ENCODE measurements around the gene SEPTIN11.

The SEPTIN11 gene

GRCh38 chr4:76995776-76996175 lies 46.2 kb downstream of the SEPTIN11 start:
- no peaks in the 10 kb centered on the region for H3K79me2 ChIP-seq (ENCODE audit: insufficient read depth, low read length)
- H3K4me1 ChIP-seq (ENCODE audit: insufficient read depth, low read length, severe bottlenecking) = peaks cover 11% of the 10 kb centered on the region
- no peaks in the 10 kb centered on the region for H3K36me3 ChIP-seq (ENCODE audit: insufficient read depth, low read length)
- no peak overlapping the region for H3K27ac ChIP-seq (ENCODE audit: low read depth, low read length, poor library complexity, severe bottlenecking)
- H3K27me3 ChIP-seq (ENCODE audit: insufficient read depth, low read length) = no peaks in the 10 kb centered on the region
- no peak overlapping the region for H3K4me3 ChIP-seq (ENCODE audit: low read depth, low read length, poor library complexity, severe bottlenecking)
- H3K9ac ChIP-seq (ENCODE audit: low read length) = no peak overlapping the region
- no peaks in the 10 kb centered on the region for H3F3A ChIP-seq (ENCODE audit: insufficient read depth, low read length)
- H3K4me2 ChIP-seq (ENCODE audit: low read length) = no peak overlapping the region
- TF ChIP-seq, protein P1, sequence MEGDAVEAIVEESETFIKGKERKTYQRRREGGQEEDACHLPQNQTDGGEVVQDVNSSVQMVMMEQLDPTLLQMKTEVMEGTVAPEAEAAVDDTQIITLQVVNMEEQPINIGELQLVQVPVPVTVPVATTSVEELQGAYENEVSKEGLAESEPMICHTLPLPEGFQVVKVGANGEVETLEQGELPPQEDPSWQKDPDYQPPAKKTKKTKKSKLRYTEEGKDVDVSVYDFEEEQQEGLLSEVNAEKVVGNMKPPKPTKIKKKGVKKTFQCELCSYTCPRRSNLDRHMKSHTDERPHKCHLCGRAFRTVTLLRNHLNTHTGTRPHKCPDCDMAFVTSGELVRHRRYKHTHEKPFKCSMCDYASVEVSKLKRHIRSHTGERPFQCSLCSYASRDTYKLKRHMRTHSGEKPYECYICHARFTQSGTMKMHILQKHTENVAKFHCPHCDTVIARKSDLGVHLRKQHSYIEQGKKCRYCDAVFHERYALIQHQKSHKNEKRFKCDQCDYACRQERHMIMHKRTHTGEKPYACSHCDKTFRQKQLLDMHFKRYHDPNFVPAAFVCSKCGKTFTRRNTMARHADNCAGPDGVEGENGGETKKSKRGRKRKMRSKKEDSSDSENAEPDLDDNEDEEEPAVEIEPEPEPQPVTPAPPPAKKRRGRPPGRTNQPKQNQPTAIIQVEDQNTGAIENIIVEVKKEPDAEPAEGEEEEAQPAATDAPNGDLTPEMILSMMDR (IDR thresholded peaks at IDR 0.05; ENCODE audit: low read length) = no peak
- TF ChIP-seq EZH2 (IDR thresholded peaks at IDR 0.05; ENCODE audit: borderline replicate concordance, low read length) = no peak
- H3K9me3 ChIP-seq (ENCODE audit: low read length) = no peaks in the 10 kb centered on the region
- no peaks in the 10 kb centered on the region for H3K9me2 ChIP-seq (ENCODE audit: low read depth, low read length)
- no peaks in the 10 kb centered on the region for H4K20me1 ChIP-seq (ENCODE audit: insufficient read depth, low read length)
- no peak overlapping the region for H2AFZ ChIP-seq (ENCODE audit: low read length)

DNA sequence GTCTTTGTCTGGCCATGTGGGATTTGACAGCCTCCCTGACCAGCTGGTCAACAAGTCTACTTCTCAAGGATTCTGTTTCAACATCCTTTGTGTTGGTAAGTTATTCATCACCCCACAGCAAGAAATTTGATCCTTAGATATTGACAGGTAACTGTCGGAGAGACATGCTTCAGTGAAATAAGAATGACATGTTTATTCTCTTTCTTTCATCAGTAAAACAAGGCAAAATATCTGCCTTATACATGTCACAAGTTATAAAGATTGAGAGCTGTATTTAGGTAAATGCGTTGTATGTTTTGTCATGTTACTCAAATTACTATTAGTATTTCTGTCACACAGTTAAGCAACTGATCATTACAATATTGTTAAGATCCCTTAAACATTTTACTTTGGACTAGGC lies 46.9 kb downstream of the SEPTIN11 start:
- Histone ChIP-seq H2AFZ (ENCODE audit: low read length) (no peak overlapping the region), H3K4me2 (ENCODE audit: low read length) (no peak overlapping the region), H3K79me2 (ENCODE audit: insufficient read depth, low read length) (no peaks in the 10 kb centered on the region), H3F3A (ENCODE audit: insufficient read depth, low read length) (no peaks in the 10 kb centered on the region), H3K9me3 (ENCODE audit: low read length) (no peaks in the 10 kb centered on the region), H3K4me3 (ENCODE audit: low read depth, low read length, poor library complexity, severe bottlenecking) (no peak overlapping the region), H4K20me1 (ENCODE audit: insufficient read depth, low read length) (no peaks in the 10 kb centered on the region), H3K9ac (ENCODE audit: low read length) (no peak overlapping the region), H3K36me3 (ENCODE audit: insufficient read depth, low read length) (no peaks in the 10 kb centered on the region), H3K9me2 (ENCODE audit: low read depth, low read length) (no peaks in the 10 kb centered on the region), H3K27me3 (ENCODE audit: insufficient read depth, low read length) (no peaks in the 10 kb centered on the region), H3K27ac (ENCODE audit: low read depth, low read length, poor library complexity, severe bottlenecking) (no peak overlapping the region), H3K4me1 (ENCODE audit: insufficient read depth, low read length, severe bottlenecking) (peaks cover 11% of the 10 kb centered on the region)
- TF ChIP-seq, protein P1 (IDR thresholded peaks at IDR 0.05; ENCODE audit: low read length) = no peak
- no peak for TF ChIP-seq EZH2 (IDR thresholded peaks at IDR 0.05; ENCODE audit: borderline replicate concordance, low read length)

DNA sequence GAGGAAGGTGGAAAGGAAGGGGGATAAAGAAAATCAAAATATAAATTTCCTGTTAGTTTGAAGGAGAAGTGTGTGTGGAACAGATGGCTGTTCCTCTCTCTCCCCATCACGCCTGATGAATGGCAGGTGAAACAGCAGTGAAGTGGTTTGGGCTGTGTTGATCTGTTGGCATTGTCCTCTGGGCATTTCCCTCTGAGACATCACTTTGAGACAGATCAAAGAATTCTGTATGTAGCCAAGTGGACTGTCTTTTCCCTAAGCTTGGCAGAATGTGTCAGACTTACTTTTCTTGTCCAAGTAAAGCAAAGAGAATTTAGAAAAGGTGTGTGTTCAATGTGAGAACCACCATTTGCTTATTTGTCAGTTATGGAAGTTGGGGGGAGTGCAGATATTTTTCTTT lies 47.5 kb downstream of the SEPTIN11 start:
- H2AFZ ChIP-seq (ENCODE audit: low read length) = no peak overlapping the region
- no peaks in the 10 kb centered on the region for H3F3A ChIP-seq (ENCODE audit: insufficient read depth, low read length)
- H3K9ac ChIP-seq (ENCODE audit: low read length) = no peak overlapping the region
- no peaks in the 10 kb centered on the region for H4K20me1 ChIP-seq (ENCODE audit: insufficient read depth, low read length)
- H3K27ac ChIP-seq (ENCODE audit: low read depth, low read length, poor library complexity, severe bottlenecking) = no peak overlapping the region
- no peaks in the 10 kb centered on the region for H3K9me2 ChIP-seq (ENCODE audit: low read depth, low read length)
- no peak for TF ChIP-seq EZH2 (IDR thresholded peaks at IDR 0.05; ENCODE audit: borderline replicate concordance, low read length)
- TF ChIP-seq, protein P1 (IDR thresholded peaks at IDR 0.05; ENCODE audit: low read length) = no peak
- no peaks in the 10 kb centered on the region for H3K27me3 ChIP-seq (ENCODE audit: insufficient read depth, low read length)
- no peaks in the 10 kb centered on the region for H3K9me3 ChIP-seq (ENCODE audit: low read length)
- no peak overlapping the region for H3K4me2 ChIP-seq (ENCODE audit: low read length)
- H3K4me3 ChIP-seq (ENCODE audit: low read depth, low read length, poor library complexity, severe bottlenecking) = no peak overlapping the region
- H3K36me3 ChIP-seq (ENCODE audit: insufficient read depth, low read length) = no peaks in the 10 kb centered on the region
- peaks cover 11% of the 10 kb centered on the region for H3K4me1 ChIP-seq (ENCODE audit: insufficient read depth, low read length, severe bottlenecking)
- H3K79me2 ChIP-seq (ENCODE audit: insufficient read depth, low read length) = no peaks in the 10 kb centered on the region

Data from OCI-LY1 (cell line).